ENCODE measurements around the gene SMPD3. TPM values are rescaled to one million over a fixed set of nuclear protein-coding genes. Genes with fewer than 3 reads are reported as not detected.

Gene SMPD3
- total RNA-seq, 1 experiment from 2014 or later = 0.70 TPM

DNA sequence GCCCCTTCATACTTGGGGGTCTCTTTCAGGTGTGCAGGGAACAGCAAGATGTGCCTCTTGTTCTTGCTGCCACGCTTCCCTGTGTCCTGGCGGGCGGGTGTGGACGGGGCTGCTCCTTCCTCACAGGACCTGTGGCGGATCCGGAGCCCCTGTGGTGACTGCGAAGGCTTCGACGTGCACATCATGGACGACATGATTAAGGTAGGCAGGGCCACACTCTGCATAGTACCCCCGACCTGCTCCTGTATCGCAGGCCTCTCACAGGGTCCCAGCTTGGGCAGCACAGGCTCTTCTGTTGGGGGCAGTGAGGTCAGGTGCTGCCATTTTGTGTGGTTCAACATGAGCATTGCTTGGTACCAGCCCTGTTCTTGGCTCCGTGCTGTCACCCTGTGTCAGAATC is 94.9 kb downstream of the SMPD3 start:
- no peaks in the 10 kb centered on the region for H3K79me1 ChIP-seq (ENCODE audit: insufficient read depth, low read depth, low read length, poor library complexity, severe bottlenecking)

More for the DNA sequence above, 94.9 kb downstream of the SMPD3 start:
- Histone ChIP-seq H4K8ac (replicated peaks; ENCODE audit: insufficient read length, low read depth, low read length) (no peak overlapping the region), H3K56ac (ENCODE audit: insufficient read length, low read depth, low read length) (no peak overlapping the region), H3K27me3 (ENCODE audit: insufficient read depth, low read length) (no peaks in the 10 kb centered on the region), H3K79me2 (ENCODE audit: insufficient read depth, low read length) (no peaks in the 10 kb centered on the region), H4K91ac (ENCODE audit: insufficient read length, low read depth, low read length) (no peak overlapping the region), H2BK120ac (ENCODE audit: low read depth, low read length, poor library complexity, severe bottlenecking) (no peak overlapping the region), H2BK20ac (ENCODE audit: low read depth, low read length, poor library complexity, severe bottlenecking) (no peak overlapping the region), H2BK15ac (ENCODE audit: low read depth, low read length) (no peak overlapping the region), H3K9ac (ENCODE audit: extremely low read depth, insufficient read length, low read length) (no peak overlapping the region), H3K14ac (ENCODE audit: insufficient read depth, low read length) (no peak overlapping the region), H3K4me2 (ENCODE audit: insufficient read depth, insufficient read length, low read length) (no peak overlapping the region), H2AFZ (ENCODE audit: low read length) (no peak overlapping the region), H3K9me3 (ENCODE audit: control insufficient read depth, low read depth, low read length) (no peaks in the 10 kb centered on the region), H4K5ac (ENCODE audit: insufficient read length, low read depth, low read length) (no peak overlapping the region), H3K23ac (ENCODE audit: insufficient read length, low read depth, low read length) (no peak overlapping the region), H3K27ac (ENCODE audit: insufficient read length, low read depth, low read length) (no peak overlapping the region), H3T11ph (ENCODE audit: low read length) (no peak overlapping the region), H3K4ac (ENCODE audit: low read depth, low read length) (no peak overlapping the region), H3K18ac (ENCODE audit: insufficient read length, low read depth, low read length) (no peak overlapping the region), H2AK5ac (ENCODE audit: insufficient read length, low read length) (no peak overlapping the region), H2BK5ac (ENCODE audit: insufficient read length, low read length) (no peak overlapping the region), H4K20me1 (ENCODE audit: control insufficient read depth, insufficient read depth, insufficient read length) (no peaks in the 10 kb centered on the region), H3K4me1 (ENCODE audit: insufficient read depth, low read length) (no peaks in the 10 kb centered on the region), H2BK12ac (ENCODE audit: insufficient read length, low read depth, low read length) (no peak overlapping the region), H3K23me2 (ENCODE audit: insufficient read length, low read depth, low read length, poor library complexity, severe bottlenecking) (no peaks in the 10 kb centered on the region)
- Mint-ChIP-seq H3K4me3 (no peak overlapping the region), H3K27ac (no peak overlapping the region), H3K36me3 (ENCODE audit: insufficient read depth in 1 of 3, low read depth in 3 of 3) (peaks cover 13 to 66% (median 62%) of the 10 kb centered on the region in 3 experiments; a peak in 6 of 7 replicates), H3K27me3 (ENCODE audit: low read depth) (no peaks in the 10 kb centered on the region), H3K4me1 (0 out of 4 replicates have a peak, but pooled peaks cover 0 to 2% of the 10 kb centered on the region in 2 experiments), H3K9me3 (no peaks in the 10 kb centered on the region)
- WGBS (ENCODE audit: extremely low coverage, insufficient read length, low lambda C conversion rate) = no CpG with 5 or more reads among the region's 13 CpGs
- TF ChIP-seq, protein P1, sequence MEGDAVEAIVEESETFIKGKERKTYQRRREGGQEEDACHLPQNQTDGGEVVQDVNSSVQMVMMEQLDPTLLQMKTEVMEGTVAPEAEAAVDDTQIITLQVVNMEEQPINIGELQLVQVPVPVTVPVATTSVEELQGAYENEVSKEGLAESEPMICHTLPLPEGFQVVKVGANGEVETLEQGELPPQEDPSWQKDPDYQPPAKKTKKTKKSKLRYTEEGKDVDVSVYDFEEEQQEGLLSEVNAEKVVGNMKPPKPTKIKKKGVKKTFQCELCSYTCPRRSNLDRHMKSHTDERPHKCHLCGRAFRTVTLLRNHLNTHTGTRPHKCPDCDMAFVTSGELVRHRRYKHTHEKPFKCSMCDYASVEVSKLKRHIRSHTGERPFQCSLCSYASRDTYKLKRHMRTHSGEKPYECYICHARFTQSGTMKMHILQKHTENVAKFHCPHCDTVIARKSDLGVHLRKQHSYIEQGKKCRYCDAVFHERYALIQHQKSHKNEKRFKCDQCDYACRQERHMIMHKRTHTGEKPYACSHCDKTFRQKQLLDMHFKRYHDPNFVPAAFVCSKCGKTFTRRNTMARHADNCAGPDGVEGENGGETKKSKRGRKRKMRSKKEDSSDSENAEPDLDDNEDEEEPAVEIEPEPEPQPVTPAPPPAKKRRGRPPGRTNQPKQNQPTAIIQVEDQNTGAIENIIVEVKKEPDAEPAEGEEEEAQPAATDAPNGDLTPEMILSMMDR (conservative IDR thresholded peaks at IDR 0.05) = no peak
- DNase-seq = no peak
